Upper lobe of left lung (tissue), 4 donors: ENCODE results near the gene EVC2.

ENCODE experiments used
- EP300 ChIP-seq, 4 donors: sonication (generic); formaldehyde crosslinking; IDR thresholded peaks; one replicate each; pipeline ENCODE4 v1.5.1; 2017; ENCODE audit warnings: antibody characterized with exemption in 4 of 4, control low read depth in 2 of 4
- POLR2A ChIP-seq, 4 donors: fragments of 450-650 bp; IDR thresholded peaks; one replicate each; pipeline ENCODE4 v1.5.1; 2016 to 2017; ENCODE audit warnings: antibody characterized with exemption in 4 of 4, mild to moderate bottlenecking in 2 of 4
- POLR2AphosphoS5 ChIP-seq, 2 donors: sonication (generic); formaldehyde crosslinking; IDR thresholded peaks; one replicate each; pipeline ENCODE4 v1.5.1; 2017; ENCODE audit warnings: antibody characterized with exemption in 2 of 2
- TF ChIP-seq, protein P1 (sequence below), 6 experiments: fragments of 450-650 bp in 4 of 6; fragments of 200-600 bp in 2 of 6; sonication (generic) in 2 of 6; IDR thresholded peaks; one replicate each; pipeline ENCODE4 v1.5.1; 2016 to 2019; ENCODE audit warnings: antibody characterized with exemption in 6 of 6

DNA sequence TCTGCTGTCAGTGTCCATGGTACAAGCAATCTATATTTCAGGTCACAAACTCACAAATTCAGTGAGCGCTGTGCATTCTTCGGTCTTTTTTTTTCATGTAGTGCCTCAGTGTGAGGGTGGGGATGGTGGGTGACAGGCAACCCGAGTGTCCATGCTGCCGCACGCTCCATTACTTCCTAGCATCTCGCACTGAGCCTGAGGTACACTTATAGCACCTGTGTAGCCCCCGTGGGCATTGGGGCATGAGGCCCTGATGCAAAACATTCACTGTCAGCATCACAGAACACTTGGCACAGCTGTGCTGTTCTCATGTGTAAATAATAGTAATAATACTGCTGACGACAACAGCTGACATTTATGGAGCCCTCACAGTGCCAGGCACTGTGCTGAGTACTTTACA lies 31.6 kb downstream of the EVC2 start:
- TF ChIP-seq, protein P1, sequence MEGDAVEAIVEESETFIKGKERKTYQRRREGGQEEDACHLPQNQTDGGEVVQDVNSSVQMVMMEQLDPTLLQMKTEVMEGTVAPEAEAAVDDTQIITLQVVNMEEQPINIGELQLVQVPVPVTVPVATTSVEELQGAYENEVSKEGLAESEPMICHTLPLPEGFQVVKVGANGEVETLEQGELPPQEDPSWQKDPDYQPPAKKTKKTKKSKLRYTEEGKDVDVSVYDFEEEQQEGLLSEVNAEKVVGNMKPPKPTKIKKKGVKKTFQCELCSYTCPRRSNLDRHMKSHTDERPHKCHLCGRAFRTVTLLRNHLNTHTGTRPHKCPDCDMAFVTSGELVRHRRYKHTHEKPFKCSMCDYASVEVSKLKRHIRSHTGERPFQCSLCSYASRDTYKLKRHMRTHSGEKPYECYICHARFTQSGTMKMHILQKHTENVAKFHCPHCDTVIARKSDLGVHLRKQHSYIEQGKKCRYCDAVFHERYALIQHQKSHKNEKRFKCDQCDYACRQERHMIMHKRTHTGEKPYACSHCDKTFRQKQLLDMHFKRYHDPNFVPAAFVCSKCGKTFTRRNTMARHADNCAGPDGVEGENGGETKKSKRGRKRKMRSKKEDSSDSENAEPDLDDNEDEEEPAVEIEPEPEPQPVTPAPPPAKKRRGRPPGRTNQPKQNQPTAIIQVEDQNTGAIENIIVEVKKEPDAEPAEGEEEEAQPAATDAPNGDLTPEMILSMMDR (IDR thresholded peaks at IDR 0.05) = no peak
- TF ChIP-seq POLR2A (IDR thresholded peaks at IDR 0.05) (no peak), POLR2AphosphoS5 (IDR thresholded peaks at IDR 0.05) (no peak), EP300 (IDR thresholded peaks at IDR 0.05) (no peak)
